HCEC 1CT (cell line): ENCODE results near the gene BSDC1.

ENCODE experiments used
- DNase-seq: peaks from one replicate; pipeline ENCODE4 v3.0.0-alpha.2; 2017

BSDC1 gene

DNA sequence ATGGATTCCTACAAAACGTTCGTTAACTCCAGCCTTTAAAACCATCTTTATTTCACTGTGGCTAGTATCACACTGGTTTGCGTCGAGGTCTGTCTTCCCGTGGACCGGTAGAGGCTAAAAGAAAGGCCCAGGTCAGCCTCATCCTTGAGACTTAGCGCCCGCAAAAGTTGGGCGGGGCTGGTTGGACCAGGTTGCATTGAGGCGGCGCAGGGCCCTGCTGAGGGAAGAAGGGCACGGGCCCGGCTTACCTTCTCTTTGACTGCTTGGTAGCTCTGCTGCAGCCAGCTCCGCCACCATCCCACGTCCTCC, 455 bp downstream of the BSDC1 start:
- peak; percentile 15 for DNase-seq

DNA sequence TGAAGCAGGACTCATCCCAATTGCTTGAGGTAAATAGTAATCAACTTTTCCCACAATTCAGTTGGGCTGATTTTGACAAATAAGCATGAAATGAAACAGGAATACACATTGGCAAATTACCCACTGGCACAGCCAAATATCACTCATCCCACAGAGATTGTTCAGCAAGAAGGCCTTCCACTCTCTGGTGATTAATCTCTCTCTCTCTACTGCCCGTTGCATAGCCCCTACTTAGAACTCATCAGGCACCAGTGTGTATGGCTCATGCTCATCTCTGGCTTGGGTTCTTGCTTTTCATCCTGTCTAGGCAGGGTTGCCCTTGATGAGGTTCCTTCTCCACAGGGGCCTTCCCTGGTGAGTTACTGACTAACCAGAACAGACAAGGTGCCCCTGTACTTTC, 1.1 kb downstream of the BSDC1 start:
- peak; percentile 4 for DNase-seq

DNA sequence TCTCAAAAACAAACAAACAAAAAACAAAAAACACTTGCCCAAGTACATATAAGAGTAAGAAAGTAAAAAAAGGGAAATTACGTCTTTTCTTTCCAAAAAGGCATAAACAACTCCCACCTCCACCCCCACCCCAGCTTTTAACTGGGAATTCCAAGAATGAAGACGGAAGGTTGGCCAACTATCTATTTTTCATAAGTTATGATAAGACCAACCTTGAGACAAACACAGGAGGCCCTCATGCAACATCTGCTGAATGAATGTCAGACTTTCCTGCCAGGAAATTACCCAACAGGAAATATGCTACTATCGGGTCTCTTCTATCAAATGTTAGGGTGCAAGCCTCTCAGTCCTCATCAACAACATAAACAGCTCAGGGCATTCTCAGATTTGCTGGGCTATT, 1.9 kb downstream of the BSDC1 start:
- DNase-seq = no peak

DNA sequence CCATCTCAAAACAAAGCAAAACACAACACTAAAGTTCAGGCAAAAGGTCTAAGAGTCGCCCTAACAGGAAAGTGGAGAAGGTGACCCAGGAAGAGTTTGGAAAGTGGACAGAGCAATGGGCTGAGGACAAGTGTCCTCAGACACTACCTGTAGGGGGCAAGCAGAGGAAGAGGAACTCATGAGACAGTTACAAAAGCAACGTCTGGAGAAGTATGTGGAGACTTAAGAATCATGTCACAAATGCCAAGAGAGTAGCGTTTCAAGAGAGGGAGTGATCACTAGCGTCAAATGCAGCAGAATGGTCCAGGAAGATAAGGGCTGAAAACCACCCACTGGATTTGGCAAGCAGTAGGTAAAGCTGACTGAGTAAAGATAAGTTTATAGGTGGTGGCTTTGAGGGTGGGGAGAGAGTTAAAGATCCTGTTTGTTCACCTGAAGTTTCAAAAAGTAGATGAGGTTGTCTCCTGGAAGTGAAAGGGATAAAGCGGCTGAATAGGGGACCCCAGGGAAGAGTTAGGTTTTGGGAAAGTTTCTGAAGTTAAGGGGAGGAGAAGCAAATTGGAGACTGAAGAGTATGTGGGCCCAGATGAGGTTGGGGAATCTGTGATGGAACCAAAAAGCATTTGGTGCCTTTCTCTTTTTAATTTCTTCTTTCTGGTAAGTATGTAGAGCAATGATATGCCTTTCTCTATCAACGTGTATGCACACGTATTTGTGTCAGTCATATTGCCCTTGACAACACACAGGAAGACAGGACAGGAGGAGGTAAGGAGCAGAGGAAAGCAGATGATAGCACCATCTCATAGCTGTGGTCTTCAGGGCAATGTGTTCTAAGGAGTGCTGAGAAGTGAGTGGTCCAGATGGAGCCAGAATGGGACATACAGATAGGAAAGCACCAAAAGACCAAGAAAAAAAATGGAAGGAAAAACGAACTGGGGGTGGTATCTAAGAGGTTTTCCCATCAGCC, 3.1 kb downstream of the BSDC1 start:
- DNase-seq = no peak

DNA sequence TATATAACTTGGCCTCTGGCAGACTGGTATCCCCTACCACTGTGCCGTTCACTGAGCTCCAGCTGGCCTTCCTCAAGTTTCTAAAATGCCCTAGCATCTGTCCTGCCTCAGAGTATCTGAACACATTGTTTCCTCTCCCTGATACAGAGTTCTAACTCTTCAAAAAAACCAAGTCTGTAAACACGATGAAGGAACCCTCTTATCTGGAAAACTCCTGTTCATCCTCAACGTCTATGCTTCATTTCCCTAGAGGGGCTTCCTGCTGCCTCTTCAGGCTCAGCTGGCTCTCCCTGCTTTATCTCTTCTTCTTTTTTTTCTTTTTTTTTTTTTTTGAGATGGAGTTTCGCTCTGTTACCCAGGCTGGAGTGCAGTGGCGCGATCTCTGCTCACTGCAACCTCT, 5.6 kb downstream of the BSDC1 start:
- no peak for DNase-seq

DNA sequence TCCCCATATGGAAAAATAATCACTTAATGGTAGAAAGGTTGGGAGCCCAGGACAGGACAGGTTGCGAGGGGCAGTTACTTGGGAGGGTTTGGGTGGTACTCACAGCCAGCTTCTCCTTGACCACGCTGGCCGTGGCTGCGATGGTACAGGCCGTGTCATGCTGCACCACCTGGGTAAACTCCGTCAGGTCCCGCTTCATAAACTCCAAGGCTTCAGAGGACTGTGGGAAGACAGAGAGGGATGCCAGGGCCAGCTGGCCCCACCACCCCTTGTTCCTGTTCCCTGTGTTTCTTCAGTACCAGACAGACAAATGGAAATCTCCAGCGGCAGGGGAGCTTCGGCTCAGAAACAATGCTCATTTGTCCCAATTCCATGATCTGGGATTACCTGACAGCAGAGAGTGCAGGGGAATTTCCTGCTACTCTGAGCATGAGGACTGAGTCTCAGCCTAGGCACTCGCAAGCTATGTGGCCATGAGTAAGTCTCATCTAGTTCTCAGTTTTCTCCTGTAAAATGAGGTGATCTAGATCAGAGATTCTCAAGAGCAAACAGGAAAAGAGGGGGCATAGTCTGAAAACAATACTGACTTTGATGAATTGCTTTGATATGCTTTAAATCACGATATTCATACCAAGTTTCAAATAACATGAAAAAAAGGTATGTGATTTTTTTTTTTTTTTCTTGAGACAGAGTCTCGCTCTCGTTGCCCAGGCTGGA, 7.4 kb downstream of the BSDC1 start:
- no peak for DNase-seq

DNA sequence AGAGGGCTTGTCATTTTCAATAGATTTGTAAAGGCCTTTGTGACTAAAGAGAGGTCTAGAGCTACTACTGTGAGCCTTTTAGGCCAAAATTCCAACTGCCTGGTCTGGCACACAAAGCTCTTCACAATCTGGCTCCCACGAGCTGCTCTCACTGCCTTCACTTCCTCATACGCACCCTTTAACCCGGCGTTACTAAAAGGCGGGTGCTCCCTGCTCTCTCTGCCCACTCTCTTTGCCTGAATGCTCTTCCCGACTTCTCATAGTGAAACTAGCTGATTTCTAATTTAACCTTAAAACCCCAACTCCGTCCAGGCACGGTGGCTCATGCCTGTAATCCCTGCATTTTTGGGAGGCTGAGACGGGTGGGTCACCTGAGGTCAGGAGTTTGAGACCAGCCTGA, 14.2 kb downstream of the BSDC1 start:
- no peak for DNase-seq

DNA sequence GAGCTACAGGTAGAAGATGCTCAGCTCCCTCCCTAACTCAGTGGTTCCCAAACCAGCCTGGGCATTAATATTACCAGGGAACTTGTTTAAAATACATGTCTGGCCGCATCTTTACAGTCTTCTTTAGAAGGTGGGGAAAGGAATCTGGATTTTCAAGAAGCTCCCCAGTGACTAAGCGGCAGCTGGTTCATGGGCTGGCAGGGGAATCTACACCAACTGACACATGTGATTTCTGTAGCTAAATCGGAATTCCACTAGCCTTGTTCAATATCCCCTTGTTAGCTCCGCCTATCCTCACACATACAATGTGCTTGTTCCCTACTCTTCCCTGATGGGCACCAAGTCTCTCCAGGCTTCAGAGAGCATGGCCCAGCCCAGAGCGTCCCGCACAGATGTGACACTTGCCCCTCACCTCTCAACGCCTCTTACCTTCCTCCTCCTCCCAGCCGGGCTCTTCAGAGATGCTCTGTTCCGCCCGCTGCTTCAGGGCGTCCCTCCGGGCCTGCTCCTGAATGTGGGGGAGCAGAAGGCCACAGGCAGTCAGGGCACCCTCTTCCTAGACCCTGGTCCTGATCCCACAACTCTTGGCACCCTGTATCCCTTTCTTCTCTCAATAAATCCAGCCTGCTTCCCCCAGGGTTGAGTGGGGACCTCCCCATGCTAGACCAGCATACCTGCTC, 16.6 kb downstream of the BSDC1 start:
- DNase-seq = no peak

DNA sequence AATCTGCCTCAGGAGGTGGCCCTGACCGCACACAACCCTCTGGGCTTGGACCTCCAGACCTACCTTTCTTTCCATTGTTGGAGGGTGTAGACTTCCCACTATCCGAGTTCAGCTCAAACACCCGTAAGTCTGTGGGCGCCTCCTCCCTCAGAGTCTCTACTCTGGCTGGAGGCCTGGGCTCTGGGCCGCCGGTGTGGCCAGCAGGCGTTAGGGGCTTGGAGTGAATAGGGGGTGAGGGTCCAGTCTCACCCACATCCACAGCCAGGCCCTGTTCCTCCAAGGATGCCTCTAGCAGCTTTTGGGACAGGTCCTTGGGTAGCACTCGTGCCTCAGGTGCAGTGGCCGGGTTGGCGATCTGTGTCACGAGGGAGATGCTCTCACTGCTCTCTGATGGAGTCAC, 18.0 kb downstream of the BSDC1 start:
- no peak for DNase-seq

DNA sequence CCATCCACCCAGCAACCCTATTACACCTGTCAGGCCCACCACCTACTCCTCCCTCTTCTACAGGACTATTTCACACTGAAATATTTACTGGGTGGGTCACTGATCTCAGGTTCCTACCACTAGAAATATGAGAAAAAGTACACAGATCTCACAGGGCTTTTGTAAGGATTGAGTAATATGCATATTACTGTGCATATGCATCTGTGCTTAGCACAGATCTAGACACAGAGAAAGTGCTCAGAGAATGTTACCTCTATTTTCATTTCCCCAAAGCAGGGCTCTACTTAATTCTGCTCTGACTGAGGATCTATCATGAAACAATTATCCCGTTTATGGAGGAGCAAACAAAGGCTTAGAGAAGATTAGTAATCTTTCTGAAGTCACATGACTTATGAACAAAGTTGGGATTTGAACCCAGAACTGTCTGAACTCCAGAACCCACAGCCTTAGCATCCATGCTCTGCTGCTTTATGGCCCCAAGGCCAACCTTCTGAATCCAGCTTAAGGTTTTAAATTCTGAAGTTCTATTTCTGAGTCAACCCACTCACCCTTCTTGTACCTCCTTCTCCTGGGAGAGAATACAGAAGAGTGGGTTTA, 20.1 kb downstream of the BSDC1 start:
- DNase-seq = no peak

DNA sequence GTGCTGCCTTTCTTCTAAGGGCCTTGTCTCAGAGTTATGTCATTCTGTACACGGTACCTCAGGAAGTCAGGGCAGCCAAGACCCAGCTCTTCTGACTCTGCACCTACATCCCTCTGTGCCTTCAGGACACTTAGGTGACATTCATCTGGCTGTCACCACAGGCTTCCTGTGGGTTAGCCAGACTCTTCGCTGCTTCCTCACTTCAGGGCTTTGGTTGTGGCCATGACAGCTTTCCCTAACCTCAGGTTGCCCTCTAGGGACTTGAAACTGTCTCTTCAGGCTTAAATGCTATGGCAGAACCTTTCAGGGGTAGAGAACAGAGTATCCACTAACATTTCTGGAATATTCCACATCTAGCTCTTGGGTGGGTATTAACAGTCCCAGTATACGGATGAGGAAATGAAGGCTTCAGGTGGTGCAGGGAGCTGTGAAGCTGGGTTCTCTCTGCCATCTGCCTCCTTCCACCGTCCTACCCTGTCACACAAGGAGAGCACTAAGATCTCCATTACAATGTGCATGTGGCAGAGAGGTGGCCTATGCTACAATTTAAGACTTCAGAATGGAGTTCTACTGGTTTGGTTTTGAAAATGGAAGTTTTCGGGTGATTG, 22.0 kb downstream of the BSDC1 start:
- DNase-seq = no peak

DNA sequence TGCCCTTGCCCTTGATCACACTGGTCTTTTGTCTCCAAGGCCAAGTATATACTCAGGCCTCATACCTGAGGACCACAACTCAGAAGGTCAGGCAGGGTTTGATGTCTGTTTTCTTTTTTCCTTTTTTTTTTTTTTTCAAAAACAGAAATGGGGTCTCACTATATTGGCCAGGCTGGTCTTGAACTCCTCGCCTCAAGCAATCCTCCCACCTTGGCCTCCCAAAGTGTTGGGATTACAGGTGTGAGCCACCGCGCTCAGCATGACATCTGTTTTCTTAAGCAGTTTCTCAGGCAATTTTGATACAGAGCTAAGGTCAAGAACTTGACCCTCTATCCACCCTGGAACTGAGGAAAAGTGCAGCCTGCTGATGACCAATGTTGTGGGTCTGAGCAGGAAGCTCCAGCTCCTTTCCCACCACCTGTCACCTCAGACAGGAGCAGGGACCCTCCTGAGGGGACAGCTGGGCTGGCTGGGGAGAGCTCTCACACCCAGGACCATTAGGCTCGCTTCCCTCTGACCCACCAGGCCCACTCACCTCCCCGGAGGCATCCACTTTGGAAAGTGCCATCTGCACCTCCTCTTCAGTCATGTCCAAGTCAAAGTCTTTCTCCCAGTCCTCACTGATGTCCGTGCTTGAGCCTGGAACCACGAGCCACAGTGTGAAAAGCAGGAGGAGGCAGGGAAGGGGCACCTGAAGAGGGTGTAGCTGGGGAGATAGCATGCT, 26.2 kb downstream of the BSDC1 start:
- no peak for DNase-seq

DNA sequence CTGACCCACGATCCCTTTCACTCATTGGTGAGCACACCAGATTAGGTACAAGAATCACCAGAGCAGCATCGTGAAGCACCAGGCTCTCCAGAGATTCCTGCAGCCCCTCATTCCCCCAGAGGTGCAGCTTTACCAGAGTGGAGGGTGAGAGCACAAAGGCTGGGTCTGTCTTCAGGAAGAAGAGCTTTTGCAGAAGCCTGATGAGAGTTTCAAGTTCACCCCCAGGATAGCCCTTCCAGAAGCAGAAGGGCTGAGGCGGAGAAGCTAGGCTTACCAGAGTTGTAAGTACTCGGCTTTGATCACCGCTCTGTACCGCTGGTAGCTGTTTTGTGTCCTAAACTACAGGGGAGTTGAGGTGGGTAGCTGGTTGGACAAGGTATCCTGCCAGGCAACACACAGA, 28.8 kb downstream of the BSDC1 start:
- DNase-seq = no peak

DNA sequence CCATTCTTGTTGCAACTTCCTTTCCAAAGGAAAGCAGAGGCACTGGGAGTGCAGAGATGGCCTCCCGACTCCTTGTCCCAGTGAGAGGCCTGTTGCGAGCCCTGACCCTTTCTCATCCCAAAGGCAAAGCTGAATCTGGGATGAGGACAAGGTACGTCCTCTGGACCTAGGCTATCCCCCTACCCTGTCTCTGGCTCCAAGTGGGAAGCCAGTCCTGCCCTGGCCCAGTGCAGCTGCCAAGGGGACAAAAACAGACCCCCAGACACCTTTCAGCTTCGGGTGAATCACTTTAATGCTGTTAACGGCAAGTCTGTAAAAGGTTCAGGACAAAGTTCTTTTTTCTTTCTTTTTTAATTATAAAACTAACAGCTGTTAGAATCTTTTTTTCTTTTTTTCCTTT, 29.4 kb downstream of the BSDC1 start:
- DNase-seq = no peak

DNA sequence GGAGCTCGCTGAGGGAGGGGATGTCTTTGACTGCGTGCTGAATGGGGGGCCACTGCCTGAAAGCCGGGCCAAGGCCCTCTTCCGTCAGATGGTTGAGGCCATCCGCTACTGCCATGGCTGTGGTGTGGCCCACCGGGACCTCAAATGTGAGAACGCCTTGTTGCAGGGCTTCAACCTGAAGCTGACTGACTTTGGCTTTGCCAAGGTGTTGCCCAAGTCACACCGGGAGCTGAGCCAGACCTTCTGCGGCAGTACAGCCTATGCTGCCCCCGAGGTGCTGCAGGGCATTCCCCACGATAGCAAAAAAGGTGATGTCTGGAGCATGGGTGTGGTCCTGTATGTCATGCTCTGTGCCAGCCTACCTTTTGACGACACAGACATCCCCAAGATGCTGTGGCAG, 30.5 kb downstream of the BSDC1 start:
- no peak for DNase-seq

DNA sequence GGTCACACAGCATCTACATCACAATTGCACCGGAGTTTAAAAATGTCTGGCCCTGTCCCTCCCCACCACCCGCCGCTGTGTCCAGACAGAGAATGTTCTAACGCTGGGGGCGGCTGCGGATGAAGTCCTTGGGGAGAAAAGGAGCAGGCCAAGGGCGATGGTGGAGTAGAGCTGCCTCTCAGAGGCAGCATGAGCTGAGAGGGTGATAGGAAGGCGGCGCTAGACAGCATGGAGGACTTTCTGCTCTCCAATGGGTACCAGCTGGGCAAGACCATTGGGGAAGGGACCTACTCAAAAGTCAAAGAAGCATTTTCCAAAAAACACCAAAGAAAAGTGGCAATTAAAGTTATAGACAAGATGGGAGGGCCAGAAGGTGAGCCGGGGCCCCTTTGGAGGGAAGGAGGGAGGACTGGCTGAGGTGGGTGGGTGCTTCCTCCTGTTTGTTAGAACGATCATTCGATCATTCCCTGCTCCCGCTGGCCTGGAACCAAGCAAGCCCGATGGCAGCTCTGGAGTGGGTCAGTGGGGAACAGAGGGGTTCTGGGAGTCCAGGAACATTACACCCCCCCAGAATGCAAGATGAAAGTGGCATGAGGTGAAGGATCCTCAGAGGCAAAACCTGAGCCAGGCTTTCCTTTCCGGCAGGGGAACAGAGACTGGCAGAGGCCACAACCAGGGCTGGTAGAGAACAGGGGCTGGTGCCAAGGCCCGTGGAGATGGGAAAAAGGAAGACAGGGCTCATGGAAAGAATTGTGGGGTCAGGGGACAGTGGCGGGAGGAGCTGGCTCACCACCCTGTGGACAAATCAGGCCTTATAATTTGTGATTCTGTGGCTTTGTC, 31.5 kb downstream of the BSDC1 start, which contains the start of the genes FAM229A and TSSK3:
Gene FAM229A (minus strand): TSS at position 12 of the 840 bp plus-strand sequence. CDS start 394 bp downstream, outside the sequence.
Gene TSSK3 (plus strand): TSS at position 66 of the 840 bp plus-strand sequence. CDS start 163 bp downstream, at position 229.
- DNase-seq = no peak

DNA sequence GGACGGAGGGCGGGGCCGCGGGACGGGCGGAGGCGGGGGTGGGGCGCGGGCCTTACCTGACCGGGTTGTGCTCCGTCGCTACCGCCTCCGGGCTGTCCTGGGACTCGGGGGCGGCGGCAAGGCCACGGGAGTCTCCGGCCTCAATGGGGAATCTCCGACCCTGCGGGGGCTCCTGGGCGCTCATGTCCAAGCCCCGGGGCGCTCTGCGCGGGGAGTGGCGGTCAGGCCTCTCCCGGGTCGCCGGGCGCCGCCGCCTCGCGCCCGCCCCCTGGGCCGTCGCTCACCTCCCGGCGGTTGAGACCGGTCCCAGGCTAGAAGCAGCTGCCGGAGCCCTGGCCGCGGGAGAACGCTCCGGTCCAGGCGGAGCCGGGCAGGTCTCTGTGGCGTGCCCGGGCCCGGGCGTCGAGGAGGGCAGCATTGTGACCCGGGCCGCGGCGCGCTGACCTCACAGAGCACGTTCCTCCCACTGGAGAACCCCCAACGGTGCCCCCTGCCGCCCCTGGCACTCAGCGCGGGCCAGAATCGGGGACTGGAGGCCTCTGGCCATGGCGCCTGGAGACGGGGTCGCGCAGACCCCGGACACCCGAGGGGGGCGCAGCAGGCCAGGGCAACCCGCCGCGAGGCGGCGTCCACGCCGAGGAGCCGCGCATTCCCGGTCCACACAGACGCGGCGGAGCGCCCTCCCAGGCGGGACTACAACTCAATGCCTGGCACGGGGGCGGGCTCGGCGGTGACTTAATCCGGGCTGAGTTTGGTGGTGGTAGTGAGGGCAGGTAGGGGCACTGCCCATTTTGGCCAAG, 32.4 kb downstream of the BSDC1 start:
- DNase-seq = no peak

DNA sequence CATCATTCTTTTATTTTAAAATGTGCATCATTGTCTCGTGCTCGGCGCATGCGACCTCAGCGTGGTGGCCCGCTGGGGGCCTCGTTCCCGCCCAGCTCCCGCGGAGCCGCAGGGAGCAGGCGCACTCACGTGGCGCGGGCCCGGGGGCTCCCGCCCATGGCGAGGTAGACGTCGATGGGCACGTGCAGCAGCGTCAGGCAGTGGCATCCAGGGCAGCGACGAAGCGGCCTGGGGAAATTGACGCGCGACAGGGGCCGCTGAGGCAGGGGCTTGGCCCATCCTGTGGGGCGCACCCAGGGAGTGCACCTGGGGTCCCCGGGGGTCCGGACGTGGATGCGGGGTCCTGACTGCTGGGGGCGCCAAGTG, 33.0 kb downstream of the BSDC1 start:
- DNase-seq = no peak

DNA sequence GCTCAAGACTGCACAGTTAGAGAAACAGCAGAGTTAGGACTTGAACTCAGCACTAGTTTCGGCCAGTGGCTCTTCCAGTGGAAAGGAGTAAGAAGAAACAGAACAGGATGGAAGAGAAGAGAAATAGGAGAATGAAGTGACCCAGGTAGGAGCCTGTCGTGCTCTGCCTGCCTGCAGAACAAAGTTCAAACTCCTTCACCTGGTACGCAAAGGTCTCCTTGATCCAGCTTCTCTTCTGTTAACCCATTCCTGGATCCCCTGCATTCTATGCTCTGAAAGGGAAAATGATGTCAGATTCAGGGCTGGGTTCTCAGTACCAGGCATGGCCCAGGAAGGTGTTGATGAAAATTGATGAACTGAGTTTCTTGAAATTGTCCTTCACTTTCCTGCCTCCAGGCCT, 35.8 kb downstream of the BSDC1 start:
- no peak for DNase-seq

DNA sequence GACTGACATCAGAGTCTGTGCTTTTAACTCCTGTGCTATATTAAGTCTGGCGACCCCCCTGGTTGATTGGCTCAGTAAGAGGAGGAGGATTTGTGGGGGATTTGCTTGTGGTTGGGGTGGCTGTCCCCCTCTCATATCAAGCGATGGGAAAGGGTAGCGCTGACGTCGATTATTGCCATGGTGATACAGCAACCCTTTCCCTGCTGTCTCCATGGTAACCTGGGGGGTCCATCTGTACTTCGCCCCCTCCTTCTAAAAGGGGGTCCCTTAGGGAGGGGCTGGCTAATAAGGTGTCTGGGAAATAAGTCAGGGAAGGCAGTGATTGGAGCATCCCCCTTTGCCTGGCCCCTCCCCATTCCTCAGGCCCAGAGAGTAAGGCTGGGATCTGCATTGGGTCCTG, 36.6 kb downstream of the BSDC1 start:
- DNase-seq = no peak
